ENCODE measurements around the gene TBL1XR1. TPM values are rescaled to one million over a fixed set of nuclear protein-coding genes. Genes with fewer than 3 reads are reported as not detected.

Gene TBL1XR1
- total RNA-seq, 1 experiment from 2014 or later = 180 TPM

DNA sequence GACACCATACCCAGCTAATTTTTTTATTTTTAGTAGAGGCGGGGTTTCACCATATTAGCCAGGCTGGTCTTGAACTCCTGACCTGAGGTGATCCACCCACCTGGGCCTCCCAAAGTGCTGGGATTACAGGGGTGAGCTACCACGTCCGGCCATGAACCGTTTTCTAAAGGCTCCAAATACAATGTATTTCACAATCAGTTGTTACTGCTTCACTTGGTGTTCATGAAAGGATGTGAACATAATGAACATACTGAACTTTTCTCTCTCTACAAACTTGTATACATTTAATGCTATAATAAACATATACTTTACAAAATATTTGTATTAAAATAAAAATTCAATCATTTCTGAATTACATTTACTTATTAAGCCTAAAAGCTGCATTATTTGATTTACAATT lies 28.9 kb downstream of the TBL1XR1 start:
- Histone ChIP-seq H3K27ac (ENCODE audit: low read depth, low read length) (no peak overlapping the region), H3K9me2 (ENCODE audit: insufficient read depth) (no peaks in the 10 kb centered on the region), H2AFZ (ENCODE audit: low read depth, low read length, poor library complexity, severe bottlenecking) (no peak overlapping the region), H3K9me3 (ENCODE audit: control insufficient read depth in 1 of 2, insufficient read depth in 1 of 2, low read depth in 1 of 2, low read length in 2 of 2) (no peaks in the 10 kb centered on the region), H3K27me3 (ENCODE audit: insufficient read depth, low read length) (no peaks in the 10 kb centered on the region), H3K4me2 (ENCODE audit: low read length) (no peak overlapping the region), H3K4me3 (replicated peaks in 1 of 2; ENCODE audit: low read depth in 1 of 2, low read length in 2 of 2) (no peak overlapping the region), H3K79me2 (ENCODE audit: insufficient read depth, low read length) (peaks cover 98% of the 10 kb centered on the region), H3K9ac (ENCODE audit: low read length) (no peak overlapping the region), H3K36me3 (ENCODE audit: control insufficient read depth in 1 of 2, insufficient read depth in 2 of 2, low read length in 2 of 2) (no peaks in the 10 kb centered on the region), H4K20me1 (ENCODE audit: insufficient read depth) (peaks cover 17% of the 10 kb centered on the region; the same call in 1 of the 2 replicates), H3K4me1 (ENCODE audit: control insufficient read depth in 1 of 2, insufficient read depth in 2 of 2, low read length in 2 of 2) (peaks cover 0 to 4% of the 10 kb centered on the region in 2 experiments; a peak in 2 of 4 replicates)
- BruUV-seq (replicated peaks) = no TSS peak
- RAD21 ChIA-PET (ENCODE audit: low non-redundant PET in 1 of 2, low total read pairs in 2 of 2, uncharacterized antibody in 2 of 2, unreplicated experiment in 2 of 2) = no interaction called here
- ATAC-seq = no peak
- POLR2A ChIA-PET = no interaction called here
- TF ChIP-seq EZH2phosphoT487 (IDR thresholded peaks at IDR 0.05; ENCODE audit: borderline replicate concordance) (no peak), CEBPB (IDR thresholded peaks at IDR 0.05; ENCODE audit: low read depth) (no peak), REST (IDR thresholded peaks at IDR 0.05; ENCODE audit: low read depth) (no peak)
- TF ChIP-seq, protein P1, sequence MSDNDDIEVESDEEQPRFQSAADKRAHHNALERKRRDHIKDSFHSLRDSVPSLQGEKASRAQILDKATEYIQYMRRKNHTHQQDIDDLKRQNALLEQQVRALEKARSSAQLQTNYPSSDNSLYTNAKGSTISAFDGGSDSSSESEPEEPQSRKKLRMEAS (IDR thresholded peaks at IDR 0.05) = no peak
- CTCF ChIA-PET = no interaction called here
- intact Hi-C loops (cut with micrococcal nuclease) = no loop called here
- DNase-seq (ENCODE audit: low read depth, low spot score) = no peak

- no peaks in the 10 kb centered on the region for H3K4me1 ChIP-seq (ENCODE audit: control insufficient read depth in 1 of 2, insufficient read depth in 2 of 2, low read length in 2 of 2)
- no peaks in the 10 kb centered on the region for H3K27me3 ChIP-seq (ENCODE audit: insufficient read depth, low read length)
- H4K20me1 ChIP-seq (ENCODE audit: insufficient read depth) = peaks cover 22% of the 10 kb centered on the region
- CTCF ChIA-PET = no interaction called here
- no TSS peak for BruUV-seq (replicated peaks)
- H3K36me3 ChIP-seq (ENCODE audit: control insufficient read depth in 1 of 2, insufficient read depth in 2 of 2, low read length in 2 of 2) = no peaks in the 10 kb centered on the region
- H3K9me3 ChIP-seq (ENCODE audit: control insufficient read depth in 1 of 2, insufficient read depth in 1 of 2, low read depth in 1 of 2, low read length in 2 of 2) = no peaks in the 10 kb centered on the region
- no peak for DNase-seq (ENCODE audit: low read depth, low spot score)
- H3K9ac ChIP-seq (ENCODE audit: low read length) = no peak overlapping the region
- H3K9me2 ChIP-seq (ENCODE audit: insufficient read depth) = no peaks in the 10 kb centered on the region
- POLR2A ChIA-PET = interaction anchor here (0.6 kb wide), 1 partner anchor 9 kb away, joined by 5 read pairs; no protein-coding TSS in a partner anchor
- RAD21 ChIA-PET (ENCODE audit: low non-redundant PET in 1 of 2, low total read pairs in 2 of 2, uncharacterized antibody in 2 of 2, unreplicated experiment in 2 of 2) = no interaction called here
- H3K27ac ChIP-seq (ENCODE audit: low read depth, low read length) = no peak overlapping the region
- H3K4me2 ChIP-seq (ENCODE audit: low read length) = no peak overlapping the region
- no peak overlapping the region for H2AFZ ChIP-seq (ENCODE audit: low read depth, low read length, poor library complexity, severe bottlenecking)
- peaks cover 100% of the 10 kb centered on the region for H3K79me2 ChIP-seq (ENCODE audit: insufficient read depth, low read length)
- ATAC-seq = no peak
- H3K4me3 ChIP-seq (replicated peaks in 1 of 2; ENCODE audit: low read depth in 1 of 2, low read length in 2 of 2) = no peak overlapping the region
- intact Hi-C loops (cut with micrococcal nuclease) = no loop called here
- TF ChIP-seq TCF7L2 (IDR thresholded peaks at IDR 0.05; ENCODE audit: borderline replicate concordance, extremely low read depth, insufficient read depth, insufficient read length) = no peak
- no peak for TF ChIP-seq CTCF (IDR thresholded peaks at IDR 0.05 in 2 of 3, conservative IDR thresholded peaks at IDR 0.05 in 1 of 3; ENCODE audit: borderline replicate concordance in 1 of 3, insufficient read depth in 1 of 3, low read depth in 2 of 3, low read length in 2 of 3)
- TF ChIP-seq, protein P1 (IDR thresholded peaks at IDR 0.05) = no peak
- TF ChIP-seq POLR2AphosphoS5 (IDR thresholded peaks at IDR 0.05; ENCODE audit: low read depth, low read length) = no peak
- TF ChIP-seq CBX3 (IDR thresholded peaks at IDR 0.05; ENCODE audit: low read depth) = no peak
- no peak for TF ChIP-seq FOSL1 (IDR thresholded peaks at IDR 0.05; ENCODE audit: low read depth)
- TF ChIP-seq POLR2A (IDR thresholded peaks at IDR 0.05; ENCODE audit: borderline replicate concordance, extremely low read depth, insufficient read depth, insufficient read length) = no peak
Observed at GRCh38 chr3:177162742-177163141, 34.5 kb downstream of the TBL1XR1 start.

Data from HCT116 (cell line).